Limb (tissue), 2 donors: ENCODE results near the gene STK32C.
"Not testable (repeated sequence)": the region's sequence is repeated elsewhere in the genome, so short reads cannot be mapped to it uniquely, and the experiment has no call there.

Experiments
- DNase-seq, 2 donors: peaks; one replicate each; pipeline ENCODE4 v3.0.0-alpha.2; 2016; ENCODE audit errors: extremely low spot score in 2 of 2

STK32C gene

GRCh38 chr10:132219486-132219885 lies 88.3 kb downstream of the STK32C start:
- DNase-seq, result no peak

DNA sequence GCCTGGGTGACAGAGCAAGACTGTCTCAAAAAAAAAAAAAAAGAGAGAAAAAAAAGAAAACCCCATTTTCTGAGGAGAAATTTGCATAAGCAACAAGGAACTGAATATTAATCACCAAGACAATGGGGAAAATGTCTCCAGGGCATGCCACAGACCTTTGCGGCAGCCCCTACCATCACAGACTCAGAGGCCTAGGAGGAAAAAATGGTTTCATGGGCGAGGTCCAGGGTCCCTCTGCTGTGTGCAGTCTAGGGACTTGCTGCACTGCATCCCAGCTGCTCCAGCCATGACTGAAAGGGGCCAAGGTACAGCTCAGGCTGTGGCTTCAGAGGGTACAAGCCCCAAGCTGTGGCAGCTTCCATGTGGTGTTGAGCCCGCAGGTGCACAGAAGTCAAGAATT lies 91.3 kb downstream of the STK32C start:
- not testable (repeated sequence) for DNase-seq

DNA sequence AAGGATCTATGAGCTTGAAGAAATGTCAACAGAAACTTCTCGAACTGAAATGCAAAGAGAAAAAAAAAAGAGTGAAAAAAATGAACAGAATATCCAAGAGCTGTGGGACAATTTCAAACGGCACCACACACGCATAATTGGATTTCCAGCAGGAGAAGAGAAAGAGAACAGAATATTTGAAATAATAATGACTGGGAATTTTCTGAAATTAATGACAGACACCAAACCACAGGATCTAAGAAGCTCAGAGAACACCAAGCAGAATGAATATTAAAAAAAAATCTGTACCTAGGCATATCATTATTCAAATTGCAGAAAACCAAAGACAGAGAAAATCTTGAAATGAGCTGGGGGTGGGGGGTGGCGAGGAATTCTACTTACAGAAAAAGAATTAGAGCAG lies 93.8 kb downstream of the STK32C start:
- no peak for DNase-seq

DNA sequence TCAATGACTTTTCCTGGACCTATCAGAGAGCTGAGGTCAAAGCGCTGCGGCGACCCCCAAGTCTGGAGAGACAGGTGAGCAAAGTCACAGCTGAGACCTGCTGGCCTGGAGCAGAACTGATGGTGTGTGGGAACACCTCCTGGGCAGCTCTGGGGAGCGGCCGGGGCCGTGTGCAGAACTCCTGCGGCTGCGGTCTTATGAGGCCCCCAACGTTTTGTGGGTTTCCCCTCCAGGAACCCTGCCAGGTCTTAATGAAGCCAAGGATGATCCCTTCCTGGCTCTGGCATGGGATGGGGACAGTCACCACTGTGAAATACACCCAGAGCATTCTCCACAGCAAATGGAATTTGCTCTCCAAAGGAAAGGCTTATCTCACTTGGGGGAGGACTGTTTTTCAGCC lies 94.9 kb downstream of the STK32C start:
- no peak for DNase-seq

- DNase-seq, result no peak
These were observed 96.5 kb downstream of the STK32C start for GRCh38 chr10:132211246-132211645.

DNA sequence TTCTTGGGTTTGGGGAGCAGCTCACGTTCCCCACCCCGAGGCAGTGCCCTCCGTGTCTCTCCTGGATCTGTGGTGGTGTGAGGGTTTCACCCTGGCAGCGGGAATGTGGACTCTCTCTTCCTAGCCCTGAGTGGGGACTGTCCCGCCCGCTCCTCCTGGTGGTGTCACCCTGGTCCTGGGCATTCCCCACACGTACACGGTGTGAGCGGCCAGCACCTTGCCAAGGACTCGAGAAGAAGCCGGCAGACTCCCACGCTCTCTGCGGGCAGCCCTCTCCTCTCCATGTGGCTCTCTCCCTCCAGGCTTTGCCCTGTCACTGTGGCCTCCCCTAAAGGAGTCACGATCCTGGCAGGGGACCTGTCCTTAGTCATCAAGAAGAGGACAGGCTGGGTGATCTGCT lies 97.0 kb downstream of the STK32C start:
- DNase-seq, result no peak

DNA sequence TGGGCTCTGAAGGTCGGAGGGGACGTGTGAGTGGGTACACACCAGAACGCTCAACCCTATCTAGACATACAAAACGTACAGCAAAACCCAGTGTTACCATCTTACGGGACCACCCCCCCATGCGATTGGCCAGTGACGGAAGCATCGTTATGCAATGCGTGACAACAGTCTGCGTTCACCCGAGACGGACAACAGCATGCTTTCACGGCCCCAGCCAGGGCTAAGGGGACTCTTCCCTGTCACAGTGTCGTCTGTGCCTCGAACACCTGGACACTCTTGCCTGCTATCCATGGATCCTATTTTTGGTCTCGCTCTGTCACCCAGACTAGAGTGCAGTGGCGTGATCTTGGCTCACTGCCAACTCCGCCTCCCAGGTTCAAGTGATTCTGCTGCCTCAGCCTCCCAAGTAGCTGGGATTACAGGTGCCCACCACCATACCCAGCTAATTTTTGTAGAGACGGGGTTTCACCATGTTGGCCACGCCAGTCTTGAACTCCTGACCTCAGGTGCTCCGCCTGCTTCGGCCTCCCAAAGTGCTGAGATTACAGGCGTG lies 97.7 kb downstream of the STK32C start:
- DNase-seq, result no peak

DNA sequence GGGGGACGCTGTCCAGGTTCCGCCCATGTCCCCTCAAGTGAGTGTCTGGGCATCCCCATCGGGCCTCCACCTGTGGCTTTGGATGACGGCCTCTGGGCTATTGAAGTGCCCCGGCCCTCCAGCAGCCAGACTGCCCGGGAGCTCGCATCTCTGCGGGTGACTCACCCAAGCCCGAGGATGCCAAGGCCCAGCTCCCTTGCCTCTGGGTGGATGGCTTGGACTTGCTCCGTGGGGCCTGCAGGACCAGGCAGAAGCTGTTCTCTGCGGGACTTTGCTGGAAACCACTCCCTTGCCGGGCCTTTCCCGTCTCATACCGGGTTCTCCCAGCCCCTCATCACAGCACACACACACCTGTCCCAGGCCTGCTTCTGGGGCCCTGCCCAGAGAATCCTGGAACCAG lies 98.6 kb downstream of the STK32C start:
- DNase-seq, result no peak

DNA sequence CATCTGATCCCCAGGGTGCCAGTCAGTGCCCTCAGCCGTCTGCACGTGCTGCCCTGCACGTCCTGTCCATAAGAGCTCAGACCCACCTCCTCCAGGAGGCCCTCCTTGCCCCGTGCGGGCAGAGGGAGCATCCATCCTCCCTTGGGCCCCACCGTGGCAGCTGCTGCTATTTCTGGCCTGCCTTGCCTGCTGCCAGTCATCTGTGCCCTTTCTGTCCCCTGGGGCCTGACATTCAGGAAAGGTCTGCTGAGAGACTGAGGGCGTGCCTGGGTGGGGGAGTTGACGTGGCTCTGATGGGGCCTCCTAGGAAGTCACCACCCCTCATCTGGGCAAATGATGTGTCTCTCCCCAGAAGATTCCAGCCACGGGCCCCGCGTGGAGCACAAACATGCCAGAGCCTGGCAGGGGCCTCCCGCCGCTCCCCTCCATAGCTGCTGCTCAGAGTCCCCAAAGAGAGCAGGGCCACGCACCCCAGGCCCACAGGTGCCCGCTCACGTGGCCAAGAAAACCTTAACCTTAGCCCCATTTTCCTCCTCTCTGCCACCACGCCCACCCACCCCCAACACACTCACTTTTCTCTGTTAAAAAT lies 99.2 kb downstream of the STK32C start:
- no peak for DNase-seq

- DNase-seq, result no peak
These were observed 100.0 kb downstream of the STK32C start for GRCh38 chr10:132207536-132208461.

DNA sequence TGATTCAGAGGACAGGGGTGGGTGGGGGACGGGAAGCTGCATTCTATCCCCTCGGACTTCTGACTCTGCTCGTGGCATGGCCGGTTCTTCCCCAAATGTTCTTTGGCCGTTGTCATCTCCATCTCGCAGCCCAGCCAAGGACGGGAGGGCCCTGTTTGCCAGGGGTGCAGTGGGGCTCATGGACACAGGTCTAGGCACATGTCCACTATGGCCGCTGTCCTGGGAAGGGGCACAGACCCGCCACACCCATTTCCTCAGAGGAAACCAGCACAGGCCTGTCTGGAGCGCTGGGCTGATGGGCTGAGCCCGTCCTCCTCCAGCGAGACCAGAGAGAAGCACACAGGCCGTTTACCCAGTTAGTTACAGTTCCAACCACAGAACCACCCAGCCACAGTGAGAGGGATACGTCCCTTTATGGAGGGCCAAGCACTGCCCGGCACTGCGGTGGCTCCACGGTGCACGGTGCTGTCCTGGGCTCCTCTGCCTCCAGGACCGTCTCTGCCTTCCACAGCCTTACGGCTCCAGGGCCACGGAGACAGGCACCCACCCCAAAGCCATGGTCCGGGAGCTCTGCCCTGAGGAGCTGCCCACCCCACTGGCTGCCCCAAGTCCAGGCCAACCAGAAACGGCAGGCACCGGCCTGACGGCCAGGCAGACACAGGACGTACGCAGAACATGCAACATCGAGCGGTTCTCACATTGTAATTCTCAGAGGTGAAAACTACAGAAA lies 100.8 kb downstream of the STK32C start:
- DNase-seq, result no peak

GRCh38 chr10:132206377-132206745 lies 101.4 kb downstream of the STK32C start:
- no peak for DNase-seq

DNA sequence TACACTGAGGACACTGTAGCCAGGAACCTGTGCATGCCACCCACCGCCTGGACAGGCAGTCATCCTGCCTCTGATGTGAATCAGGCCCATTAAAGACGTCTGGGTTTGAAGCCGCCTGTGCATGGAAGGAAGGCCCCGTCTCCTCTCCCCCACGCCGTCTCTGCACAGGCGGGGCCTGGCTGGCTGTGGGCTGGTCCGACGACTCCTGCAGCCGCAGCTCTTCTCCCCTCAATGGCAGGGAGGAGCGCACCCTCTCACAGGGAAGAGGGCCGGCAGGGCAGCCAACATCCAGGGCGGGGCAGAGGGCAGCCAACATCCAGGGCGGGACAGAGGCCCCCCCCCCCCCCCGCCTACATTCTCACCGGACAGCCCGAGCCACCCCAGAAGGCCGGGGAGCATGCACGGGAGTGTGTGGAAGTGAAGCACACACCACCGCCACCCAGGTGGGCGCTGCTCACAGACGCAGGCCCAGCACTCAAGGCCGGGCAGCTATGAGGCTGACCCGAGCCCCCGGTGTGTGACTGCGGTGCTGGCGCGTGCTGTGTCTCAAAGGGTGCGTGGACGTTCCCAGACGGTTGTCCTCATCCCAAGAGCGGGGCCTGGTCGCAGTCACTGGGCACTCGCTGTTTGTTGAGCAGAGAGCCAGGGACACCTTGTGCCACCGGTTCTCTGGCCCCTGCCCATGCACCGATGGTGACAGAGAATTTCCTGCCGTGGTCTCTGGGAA lies 101.9 kb downstream of the STK32C start:
- DNase-seq, result no peak

DNA sequence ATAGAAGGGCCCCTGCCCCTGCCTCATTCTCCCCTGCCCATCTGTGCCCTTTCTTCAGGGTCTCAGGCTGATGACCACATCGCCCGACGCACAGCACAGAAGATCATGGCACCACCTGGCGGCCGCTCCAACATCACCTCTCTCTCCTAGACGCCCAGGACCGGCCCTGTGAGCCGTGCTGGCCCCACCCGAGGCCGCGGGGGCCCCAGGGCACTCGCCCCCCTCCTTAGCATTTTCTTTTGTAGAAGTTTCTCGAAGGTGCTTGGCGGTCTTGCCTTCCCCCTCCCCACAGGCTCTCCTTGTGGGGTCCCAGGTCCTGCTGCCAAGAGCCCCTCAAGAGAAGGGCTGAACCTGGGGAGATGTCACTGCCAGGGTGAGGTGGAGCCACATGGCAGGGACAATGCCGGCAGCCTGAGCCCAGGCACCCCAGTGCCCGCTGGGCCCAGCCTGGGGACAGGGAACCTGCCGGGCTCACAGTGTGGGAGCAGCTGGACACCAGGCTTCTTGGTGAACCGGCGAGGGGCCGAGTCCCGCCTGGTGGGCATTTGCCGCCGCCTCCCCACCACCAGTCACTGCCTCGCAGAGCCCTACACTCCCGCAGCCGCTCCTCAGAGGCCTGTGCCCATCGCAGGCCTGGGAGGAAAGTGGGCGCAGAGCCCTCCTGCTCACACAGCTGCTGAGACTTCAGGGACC lies 102.8 kb downstream of the STK32C start:
- DNase-seq, result no peak

DNA sequence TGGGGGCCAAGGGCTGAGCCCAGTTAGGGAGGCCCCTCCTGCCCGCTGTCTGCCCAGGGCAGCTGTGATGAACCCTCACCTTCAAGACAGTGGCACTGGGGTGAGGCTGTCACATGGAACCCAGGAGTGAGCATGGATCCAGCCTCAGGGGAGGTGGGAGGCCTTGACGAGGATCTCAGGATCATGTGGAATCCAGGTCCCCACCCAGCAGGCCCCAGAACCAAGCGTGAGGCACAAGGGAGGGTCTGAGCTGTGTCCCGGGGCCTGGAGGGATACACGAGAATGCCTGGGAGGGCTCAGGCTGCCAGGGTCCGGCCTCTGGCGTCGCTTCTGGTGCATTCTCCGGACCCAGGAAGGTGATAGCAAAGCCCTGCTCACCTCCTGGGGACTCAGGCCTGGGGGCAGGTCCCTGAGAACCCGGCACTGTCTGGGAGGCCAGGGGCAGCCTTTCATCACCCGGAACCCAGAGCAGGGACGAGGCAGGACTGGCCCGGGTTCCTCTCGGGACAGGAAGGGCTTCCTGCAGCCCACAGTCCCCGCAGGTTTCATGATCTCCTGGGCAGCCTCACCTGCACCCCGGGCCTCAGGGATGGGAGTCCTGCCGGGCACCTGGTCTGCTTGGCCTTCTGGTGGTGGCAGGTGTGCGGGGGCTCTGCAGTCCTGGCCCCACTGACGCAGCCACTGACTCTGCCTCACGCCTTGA lies 103.5 kb downstream of the STK32C start:
- no peak for DNase-seq

DNA sequence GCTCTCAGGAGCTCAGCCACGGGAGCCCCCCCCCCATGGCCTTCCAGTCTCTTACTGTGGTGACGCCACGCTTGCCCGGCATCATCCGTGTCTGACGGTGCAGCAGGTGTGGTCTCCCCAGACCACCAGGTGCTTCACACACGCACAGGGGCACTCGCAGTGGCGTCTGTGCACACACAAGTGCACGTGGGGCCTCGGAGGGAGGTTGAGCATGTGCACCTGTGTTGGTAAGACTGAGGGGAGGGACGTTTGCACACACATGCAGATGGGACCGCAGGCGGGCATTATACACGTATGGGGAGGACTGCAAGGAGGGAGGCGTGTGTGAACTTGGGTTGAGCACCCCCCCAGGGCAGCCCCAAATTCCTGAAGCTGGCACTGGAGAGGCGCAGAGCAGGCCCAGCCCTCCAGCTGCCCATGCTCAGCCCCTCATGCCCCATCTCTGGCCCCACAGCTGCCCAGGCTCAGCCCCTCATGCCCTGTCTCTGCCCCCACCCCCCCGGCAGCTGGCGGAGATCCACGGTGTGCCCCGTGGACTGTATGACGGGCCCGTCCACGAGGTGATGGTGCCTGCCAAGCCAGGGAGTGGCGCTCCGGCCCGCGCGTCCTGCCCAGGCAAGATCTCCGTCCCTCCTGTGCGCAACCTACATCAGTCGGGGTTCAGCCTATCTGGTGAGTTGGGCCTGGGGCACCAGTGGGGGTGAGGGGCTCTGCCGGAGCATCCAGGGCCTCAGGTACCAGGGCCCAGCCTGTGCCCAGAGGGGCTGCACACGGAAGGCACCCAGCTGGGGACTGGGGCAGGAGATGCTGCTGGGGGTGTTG lies 104.3 kb downstream of the STK32C start:
- no peak for DNase-seq

DNA sequence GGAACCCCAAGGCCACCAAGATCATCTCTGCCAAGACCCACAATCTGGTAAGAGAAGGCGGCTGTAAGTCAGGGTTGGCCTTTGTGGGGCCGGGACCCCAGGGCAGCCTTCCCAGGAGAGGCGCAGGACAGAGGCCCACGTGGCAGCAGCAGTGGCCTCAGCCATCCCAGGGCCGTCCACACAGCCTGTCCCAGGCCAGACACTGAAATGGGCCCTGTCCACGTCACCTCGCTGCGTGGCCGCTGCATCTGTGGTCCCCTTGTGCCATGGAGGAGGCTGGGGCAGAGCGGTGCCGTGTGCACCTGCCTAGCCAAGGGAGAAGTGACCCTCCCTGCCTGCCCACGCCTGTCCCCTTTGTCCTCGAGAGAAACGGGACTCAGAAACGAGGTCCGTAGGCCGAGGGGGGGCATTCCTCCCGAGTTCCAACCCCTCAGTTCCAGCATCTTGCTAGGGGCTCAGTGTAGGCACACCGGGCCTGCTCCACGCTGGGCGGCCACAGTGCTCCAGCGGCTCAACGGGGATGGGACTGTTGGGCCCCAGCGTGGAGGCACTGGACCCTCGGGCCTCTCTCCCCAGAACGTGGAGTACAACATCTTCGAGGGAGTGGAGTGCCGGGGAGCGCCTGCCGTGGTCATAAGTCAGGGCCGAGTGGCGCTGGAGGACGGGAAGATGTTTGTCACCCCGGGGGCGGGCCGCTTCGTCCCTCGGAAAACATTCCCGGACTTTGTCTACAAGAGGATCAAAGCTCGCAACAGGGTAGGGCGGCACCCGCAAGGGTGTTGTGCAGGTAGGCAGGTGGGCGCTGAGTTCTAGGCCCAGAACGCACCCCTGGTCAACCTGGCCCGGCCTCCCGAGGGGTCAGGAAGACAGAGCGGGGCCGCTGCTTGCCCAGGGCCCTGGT lies 105.4 kb downstream of the STK32C start:
- DNase-seq, result no peak
